GM23338 (cell line): ENCODE data around the gene CBARP. TPM values are rescaled to one million over a fixed set of nuclear protein-coding genes. Genes with fewer than 3 reads are reported as not detected.
A peak's percentile ranks its signal among the peaks of the same experiment; 100 is the strongest.
"Not testable (repeated sequence)": the region's sequence is repeated elsewhere in the genome, so short reads cannot be mapped to it uniquely, and the experiment has no call there.

Experiments used
- ATAC-seq: fragments of 200-7000 bp; cut with Tn5 transposase; 3 replicates; pipeline ENCODE4 v1.9.1; 2020
- DNase-seq: peaks from one replicate; pipeline ENCODE4 v3.0.0-alpha.2; 2015; ENCODE audit warnings: low spot score
- H2AFZ ChIP-seq: fragments of 200-600 bp; sonication (generic); 2 replicates; pipeline ENCODE4 v1.8.0; 2016; ENCODE audit warnings: antibody characterized with exemption, mild to moderate bottlenecking, moderate library complexity
- H3F3A ChIP-seq: fragments of 200-600 bp; sonication (generic); replicated peaks from 2 replicates; pipeline ENCODE4 v1.8.0; 2017; ENCODE audit warnings: antibody characterized with exemption, mixed run types, low read depth
- H3K27ac ChIP-seq: fragments of 200-600 bp; sonication (generic); 2 replicates; pipeline ENCODE4 v1.6.1; 2016; ENCODE audit warnings: low read depth
- H3K27me3 ChIP-seq: fragments of 200-600 bp; sonication (generic); 2 replicates; pipeline ENCODE4 v1.8.0; 2016; ENCODE audit warnings: mild to moderate bottlenecking, mixed run types, moderate library complexity; ENCODE audit not compliant: insufficient read depth
- H3K36me3 ChIP-seq: fragments of 200-600 bp; sonication (generic); 2 replicates; pipeline ENCODE4 v1.8.0; 2016; ENCODE audit warnings: mild to moderate bottlenecking; ENCODE audit not compliant: insufficient read depth
- H3K4me1 ChIP-seq: fragments of 200-600 bp; sonication (generic); 2 replicates; pipeline ENCODE4 v1.8.0; 2016; ENCODE audit warnings: mild to moderate bottlenecking, moderate library complexity; ENCODE audit not compliant: insufficient read depth
- H3K4me2 ChIP-seq: fragments of 200-600 bp; sonication (generic); 2 replicates; pipeline ENCODE4 v1.7.1; 2017; ENCODE audit warnings: mixed run types
- H3K4me3 ChIP-seq: fragments of 200-600 bp; sonication (generic); 2 replicates; pipeline ENCODE4 v1.6.1; 2016; ENCODE audit warnings: mixed run types
- H3K79me2 ChIP-seq: fragments of 200-600 bp; sonication (generic); replicated peaks from 2 replicates; pipeline ENCODE4 v1.8.0; 2017; ENCODE audit warnings: mild to moderate bottlenecking; ENCODE audit not compliant: insufficient read depth
- H3K9me2 ChIP-seq: fragments of 200-600 bp; sonication (generic); 2 replicates; pipeline ENCODE4 v1.8.0; 2017; ENCODE audit not compliant: insufficient read depth
- H4K20me1 ChIP-seq: fragments of 200-600 bp; sonication (generic); replicated peaks from 2 replicates; pipeline ENCODE4 v1.8.0; 2017; ENCODE audit warnings: mild to moderate bottlenecking; ENCODE audit not compliant: insufficient read depth
- H3K27ac Mint-ChIP-seq: 2 replicates; pipeline ENCODE4 v1.8.0; 2020; ENCODE audit warnings: inconsistent platforms, mild to moderate bottlenecking, moderate library complexity, mixed read lengths
- H3K27me3 Mint-ChIP-seq: 3 replicates; pipeline ENCODE4 v1.8.0; 2022; ENCODE audit warnings: low read depth, mild to moderate bottlenecking, moderate library complexity, mixed read lengths, inconsistent platforms; ENCODE audit not compliant: insufficient read depth, poor library complexity
- H3K36me3 Mint-ChIP-seq: 3 replicates; pipeline ENCODE4 v1.8.0; 2021; ENCODE audit warnings: low read depth, mild to moderate bottlenecking, inconsistent platforms, moderate library complexity, mixed read lengths
- H3K4me1 Mint-ChIP-seq: 3 replicates; pipeline ENCODE4 v1.8.0; 2020; ENCODE audit warnings: mild to moderate bottlenecking, inconsistent platforms, mixed read lengths
- H3K4me3 Mint-ChIP-seq: 3 replicates; pipeline ENCODE4 v1.8.0; 2021; ENCODE audit warnings: moderate library complexity, mild to moderate bottlenecking, inconsistent platforms, mixed read lengths
- H3K9me3 Mint-ChIP-seq: 3 replicates; pipeline ENCODE4 v1.8.0; 2020; ENCODE audit warnings: moderate library complexity, mild to moderate bottlenecking, inconsistent platforms, mixed read lengths
- CREB1 ChIP-seq: fragments of 250-450 bp; sonication (Bioruptor Pico); IDR thresholded peaks from 2 replicates; pipeline ENCODE4 v1.5.0; 2020; ENCODE audit warnings: low read depth, mild to moderate bottlenecking, moderate library complexity
- CTCF ChIP-seq, 2 experiments: fragments of 200-600 bp in 1 of 2; sonication (generic) in 1 of 2; conservative IDR thresholded peaks; 2 replicates each; pipeline versions ENCODE4 v1.5.1 to v1.6.1; 2016 to 2017; ENCODE audit warnings: antibody characterized with exemption in 2 of 2, low read depth in 2 of 2, mild to moderate bottlenecking in 2 of 2, moderate library complexity in 1 of 2
- EZH2 ChIP-seq: fragments of 200-600 bp; sonication (generic); IDR thresholded peaks from one replicate; pipeline ENCODE4 v1.8.0; 2017; ENCODE audit warnings: antibody characterized with exemption, mild to moderate bottlenecking, low read depth; ENCODE audit not compliant: unreplicated experiment
- NANOG ChIP-seq: IDR thresholded peaks from 2 replicates; pipeline ENCODE4 v1.6.1; 2016; ENCODE audit warnings: antibody characterized with exemption, borderline replicate concordance
- POLR2AphosphoS5 ChIP-seq: IDR thresholded peaks from 2 replicates; pipeline ENCODE4 v1.6.1; 2016; ENCODE audit warnings: antibody characterized with exemption, low read depth
- REST ChIP-seq: IDR thresholded peaks from one replicate; pipeline ENCODE4 v1.6.1; 2018; ENCODE audit warnings: antibody characterized with exemption; ENCODE audit not compliant: unreplicated experiment
- STAT1 ChIP-seq: IDR thresholded peaks from one replicate; pipeline ENCODE4 v1.6.1; 2016; ENCODE audit warnings: antibody characterized with exemption; ENCODE audit not compliant: unreplicated experiment
- ZNF114 ChIP-seq: fragments of 250-450 bp; sonication (Bioruptor Pico); IDR thresholded peaks from 2 replicates; pipeline ENCODE4 v1.5.0; 2020; ENCODE audit warnings: mild to moderate bottlenecking, moderate library complexity
- ZNF331 ChIP-seq: fragments of 250-450 bp; sonication (Bioruptor Pico); IDR thresholded peaks from 2 replicates; pipeline ENCODE4 v1.5.0; 2020; ENCODE audit warnings: low read depth, mild to moderate bottlenecking, moderate library complexity
- ZNF462 ChIP-seq: fragments of 250-450 bp; sonication (Bioruptor Pico); IDR thresholded peaks from 2 replicates; pipeline ENCODE4 v1.5.0; 2020; ENCODE audit warnings: mild to moderate bottlenecking, moderate library complexity
- polyA plus RNA-seq: library from polyadenylated mRNA; unstranded; fragments of >200 nt; fragmentation: Nextera tagmentation; extraction: Ambion mirVana; gene quantifications from 2 replicates; pipeline ENCODE4 v1.2.1, GENCODE V29; 2016
- total RNA-seq: library from RNA; depleted of rRNA; stranded (reverse); fragments of >200 nt; shearing (Covaris generic); gene quantifications from 2 replicates; pipeline ENCODE4 v1.2.3, GENCODE V29; 2014

The CBARP gene
- total and polyA plus RNA-seq, 2 experiments from 2014 or later = 2.0 to 14.1 TPM

- H3F3A ChIP-seq = peaks cover 13% of the 10 kb centered on the region
- H3K4me3 ChIP-seq = peak overlapping the region; percentile 84
- H3K27ac Mint-ChIP-seq = no peak overlapping the region
- DNase-seq (no peak), ATAC-seq (no peak)
- peaks cover 14% of the 10 kb centered on the region for H4K20me1 ChIP-seq
- peaks cover 23% of the 10 kb centered on the region; the same call in 2 of the 3 replicates for H3K36me3 Mint-ChIP-seq
- no peaks in the 10 kb centered on the region; the same call in 2 of the 3 replicates for H3K9me3 Mint-ChIP-seq
- no peaks in the 10 kb centered on the region for H3K36me3 ChIP-seq
- TF ChIP-seq NANOG (no peak), ZNF114 (CRISPR knock-in tag) (no peak), REST (no peak), STAT1 (no peak), CTCF (conservative IDR thresholded peaks at IDR 0.05; ENCODE audit: low read depth in 2 of 2) (no peak), ZNF462 (no peak), CREB1 (no peak), EZH2 (no peak), ZNF331 (no peak), POLR2AphosphoS5 (no peak)
- H3K4me1 ChIP-seq = peaks cover 3% of the 10 kb centered on the region; the same call in 1 of the 2 replicates
- H3K4me2 ChIP-seq = peak overlapping the region; percentile 74
- no peak overlapping the region for H3K27ac ChIP-seq
- H3K9me2 ChIP-seq = no peaks in the 10 kb centered on the region
- H3K4me1 Mint-ChIP-seq = peaks cover 5% of the 10 kb centered on the region; the same call in 2 of the 3 replicates
- peaks cover 28% of the 10 kb centered on the region for H3K79me2 ChIP-seq
- no peak overlapping the region for H2AFZ ChIP-seq
- no peaks in the 10 kb centered on the region for H3K27me3 ChIP-seq
- peaks cover 17% of the 10 kb centered on the region for H3K27me3 Mint-ChIP-seq
- peak overlapping the region; percentile 39 for H3K4me3 Mint-ChIP-seq
These were observed 9.9 kb upstream of the CBARP start for GRCh38 chr19:1247748-1248138.

- H2AFZ ChIP-seq, ATAC-seq, H3K4me2 ChIP-seq, H3K36me3 ChIP-seq, H3K4me3 Mint-ChIP-seq, H4K20me1 ChIP-seq, H3K27ac ChIP-seq, H3K4me1 ChIP-seq, H3K27me3 ChIP-seq, H3K4me3 ChIP-seq, H3K4me1 Mint-ChIP-seq, DNase-seq, H3K9me2 ChIP-seq, H3K27ac Mint-ChIP-seq, H3K9me3 Mint-ChIP-seq: not testable (repeated sequence)
- Histone ChIP-seq H3K79me2 (peaks cover 17% of the 10 kb centered on the region), H3F3A (peaks cover 13% of the 10 kb centered on the region)
- Mint-ChIP-seq H3K36me3 (peaks cover 13% of the 10 kb centered on the region; the same call in 2 of the 3 replicates), H3K27me3 (peaks cover 13% of the 10 kb centered on the region)
These were observed 8.7 kb upstream of the CBARP start for GRCh38 chr19:1246265-1247087.
